Left lung (tissue), 10 donors: ENCODE results near the gene IGSF11. TPM values are rescaled to one million over a fixed set of nuclear protein-coding genes. Genes with fewer than 3 reads are reported as not detected.
"Not testable (repeated sequence)": the region's sequence is repeated elsewhere in the genome, so short reads cannot be mapped to it uniquely, and the experiment has no call there.

Experiments
- ATAC-seq: fragments of 200-7000 bp; cut with Tn5 transposase; one replicate; pipeline ENCODE4 v1.9.1; 2020; ENCODE audit warnings: moderate library complexity
- DNase-seq, 4 donors: peaks; one replicate each; pipeline ENCODE4 v3.0.0-alpha.2; 2013 to 2020
- H3K27ac ChIP-seq, 2 donors: fragments of 200-600 bp; sonication (generic) in 1 of 2; one replicate each; pipeline versions ENCODE4 v1.5.0 to v1.8.0; 2020 to 2021
- H3K27me3 ChIP-seq, 2 donors: fragments of 200-600 bp; sonication (generic) in 1 of 2; one replicate each; pipeline versions ENCODE4 v1.5.0 to v1.8.0; 2020 to 2021
- H3K36me3 ChIP-seq, 2 donors: fragments of 200-600 bp; sonication (generic) in 1 of 2; one replicate each; pipeline versions ENCODE4 v1.5.0 to v1.8.0; 2020 to 2021
- H3K4me1 ChIP-seq, 2 donors: fragments of 200-600 bp; one replicate each; pipeline ENCODE4 v1.8.0; 2021
- H3K4me3 ChIP-seq, 2 donors: fragments of 200-600 bp; sonication (generic) in 1 of 2; one replicate each; pipeline versions ENCODE4 v1.5.0 to v1.8.0; 2020 to 2021; ENCODE audit warnings: mild to moderate bottlenecking in 1 of 2
- H3K9me3 ChIP-seq, 2 donors: fragments of 200-600 bp; sonication (generic) in 1 of 2; one replicate each; pipeline versions ENCODE4 v1.5.0 to v1.8.0; 2020 to 2021
- intact Hi-C, 2 donors: fragments of 100-400 bp; cut with DNase I; formaldehyde crosslinking; loops; one replicate each; pipeline versions ENCODE4 v1.11.2 to v1.14.2; 2022
- polyA plus RNA-seq, 6 donors: library from polyadenylated mRNA; unstranded; fragments of 120-200 nt; gene quantifications; one replicate each; pipeline ENCODE4 v1.2.1, GENCODE V29; 2013; ENCODE audit not compliant: insufficient read length in 6 of 6
- total RNA-seq, 2 donors: library from RNA; stranded (reverse); fragmentation: NEBNext Ultra II Directional; extraction: Animal tissue kit (Norgen Biotek cat#: 25700); gene quantifications; one replicate each; pipeline ENCODE4 v1.2.1, GENCODE V29; 2021
- TF ChIP-seq, protein P1 (sequence below), 2 donors: fragments of 200-600 bp; sonication (generic) in 1 of 2; IDR thresholded peaks; one replicate each; pipeline versions ENCODE4 v1.5.0 to v1.8.0; 2021; ENCODE audit warnings: antibody characterized with exemption in 2 of 2
- donor health status: DM: no; HTN: yes; CAD: no.
- donor health status: DM: no; HTN: no; CAD: no.

The IGSF11 gene
- total and polyA plus RNA-seq, 8 donors, result 0.06 to 1.3 (median 0.60) TPM

DNA sequence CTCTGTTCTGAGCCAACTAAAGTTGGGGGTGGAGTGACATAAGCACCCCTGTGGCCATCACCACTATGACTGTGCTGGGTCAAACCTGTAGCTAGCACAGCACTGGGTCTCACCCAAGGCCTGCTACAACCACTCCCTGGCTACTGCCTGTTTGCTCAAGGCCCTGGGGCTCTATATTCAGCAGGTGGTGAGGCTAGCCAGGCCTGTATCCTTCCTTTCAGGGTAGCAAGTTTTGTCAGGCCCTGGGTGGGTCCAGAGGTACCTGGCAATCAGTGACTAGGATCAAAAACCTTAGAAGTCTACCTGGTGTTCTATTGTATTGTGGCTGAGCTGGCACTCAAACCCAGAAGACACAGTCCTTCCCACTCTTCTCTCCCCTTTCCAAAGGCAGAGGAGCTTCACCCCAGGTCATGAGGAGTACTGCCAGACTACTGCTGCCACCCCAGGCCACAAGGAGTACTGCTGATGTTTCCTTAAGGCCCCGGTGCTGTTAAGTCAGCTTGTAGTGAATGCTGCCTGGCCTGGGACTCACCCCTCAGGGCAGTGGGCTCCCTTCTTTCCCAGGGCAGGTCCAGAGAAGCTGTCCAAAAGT lies 170.8 kb downstream of the IGSF11 start:
- TF ChIP-seq, protein P1, sequence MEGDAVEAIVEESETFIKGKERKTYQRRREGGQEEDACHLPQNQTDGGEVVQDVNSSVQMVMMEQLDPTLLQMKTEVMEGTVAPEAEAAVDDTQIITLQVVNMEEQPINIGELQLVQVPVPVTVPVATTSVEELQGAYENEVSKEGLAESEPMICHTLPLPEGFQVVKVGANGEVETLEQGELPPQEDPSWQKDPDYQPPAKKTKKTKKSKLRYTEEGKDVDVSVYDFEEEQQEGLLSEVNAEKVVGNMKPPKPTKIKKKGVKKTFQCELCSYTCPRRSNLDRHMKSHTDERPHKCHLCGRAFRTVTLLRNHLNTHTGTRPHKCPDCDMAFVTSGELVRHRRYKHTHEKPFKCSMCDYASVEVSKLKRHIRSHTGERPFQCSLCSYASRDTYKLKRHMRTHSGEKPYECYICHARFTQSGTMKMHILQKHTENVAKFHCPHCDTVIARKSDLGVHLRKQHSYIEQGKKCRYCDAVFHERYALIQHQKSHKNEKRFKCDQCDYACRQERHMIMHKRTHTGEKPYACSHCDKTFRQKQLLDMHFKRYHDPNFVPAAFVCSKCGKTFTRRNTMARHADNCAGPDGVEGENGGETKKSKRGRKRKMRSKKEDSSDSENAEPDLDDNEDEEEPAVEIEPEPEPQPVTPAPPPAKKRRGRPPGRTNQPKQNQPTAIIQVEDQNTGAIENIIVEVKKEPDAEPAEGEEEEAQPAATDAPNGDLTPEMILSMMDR (IDR thresholded peaks at IDR 0.05), result no peak
- H3K4me3 ChIP-seq, result no peak overlapping the region
- intact Hi-C loops, result no loop called here
- no peaks in the 10 kb centered on the region for H3K9me3 ChIP-seq
- DNase-seq (no peak), ATAC-seq (no peak)
- no peaks in the 10 kb centered on the region for H3K4me1 ChIP-seq
- no peaks in the 10 kb centered on the region for H3K36me3 ChIP-seq
- no peaks in the 10 kb centered on the region for H3K27me3 ChIP-seq
- no peak overlapping the region for H3K27ac ChIP-seq

DNA sequence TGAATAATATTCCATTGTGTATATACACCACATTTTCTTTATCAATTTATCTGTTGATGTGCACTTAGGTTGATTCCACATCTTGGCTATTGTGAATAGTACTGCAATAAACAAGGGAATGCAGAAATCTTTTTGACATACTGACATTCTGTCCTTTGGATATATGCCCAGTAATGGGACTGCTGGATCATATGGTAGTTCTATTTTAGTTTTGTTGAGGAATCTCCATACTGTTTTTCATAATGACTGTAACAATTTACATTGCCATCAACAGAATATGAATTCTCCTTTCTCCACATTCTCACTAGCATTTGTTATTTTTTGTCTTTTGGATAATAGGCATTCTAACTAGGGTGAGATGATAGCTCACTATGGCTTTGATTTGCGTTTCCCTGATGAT lies 174.7 kb downstream of the IGSF11 start:
- Histone ChIP-seq H3K27me3 (no peaks in the 10 kb centered on the region), H3K4me1 (no peaks in the 10 kb centered on the region), H3K27ac (no peak overlapping the region), H3K36me3 (no peaks in the 10 kb centered on the region), H3K9me3 (peaks cover 0 to 17% of the 10 kb centered on the region in 2 donors), H3K4me3 (no peak overlapping the region)
- ATAC-seq (no peak), DNase-seq (no peak)
- intact Hi-C loops, result no loop called here
- TF ChIP-seq, protein P1 (IDR thresholded peaks at IDR 0.05), result no peak

DNA sequence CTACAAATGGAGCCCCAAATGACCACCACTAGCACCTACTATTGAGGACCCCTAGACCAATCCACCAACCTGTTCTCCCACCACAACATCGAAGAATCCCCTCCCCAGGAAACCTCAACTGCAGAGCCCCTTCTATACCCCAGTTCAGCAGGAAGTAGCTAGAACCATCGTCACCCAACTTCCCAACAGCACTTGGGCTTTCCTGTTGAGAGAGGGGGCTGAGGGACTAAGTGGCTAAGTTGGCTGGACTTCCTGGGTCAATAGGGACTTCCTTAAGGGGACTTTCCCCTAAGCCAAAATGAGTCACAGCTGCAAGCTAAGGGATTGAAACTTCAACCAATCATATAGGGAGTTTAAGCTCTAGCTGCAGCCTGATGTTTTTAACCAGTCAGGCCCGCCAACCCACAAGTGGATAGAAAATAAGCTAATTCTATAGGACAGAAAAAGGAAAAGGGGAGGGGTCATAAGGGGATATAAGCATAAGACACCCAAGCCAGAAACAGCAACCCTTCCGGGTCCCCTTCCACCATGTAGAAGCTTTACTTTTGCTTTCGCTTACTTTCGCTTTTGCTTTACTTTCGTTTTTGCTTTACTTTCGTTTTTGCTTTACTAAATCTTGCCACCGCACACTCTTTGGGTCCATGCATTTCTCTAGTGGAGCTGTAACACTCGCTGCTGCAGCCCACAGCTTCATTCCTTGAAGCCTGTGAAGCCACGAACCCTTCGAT lies 183.0 kb downstream of the IGSF11 start:
- H3K36me3 ChIP-seq, H3K4me1 ChIP-seq, H3K27ac ChIP-seq, DNase-seq, ATAC-seq, H3K9me3 ChIP-seq, H3K4me3 ChIP-seq, H3K27me3 ChIP-seq, intact Hi-C loops: not testable (repeated sequence)

DNA sequence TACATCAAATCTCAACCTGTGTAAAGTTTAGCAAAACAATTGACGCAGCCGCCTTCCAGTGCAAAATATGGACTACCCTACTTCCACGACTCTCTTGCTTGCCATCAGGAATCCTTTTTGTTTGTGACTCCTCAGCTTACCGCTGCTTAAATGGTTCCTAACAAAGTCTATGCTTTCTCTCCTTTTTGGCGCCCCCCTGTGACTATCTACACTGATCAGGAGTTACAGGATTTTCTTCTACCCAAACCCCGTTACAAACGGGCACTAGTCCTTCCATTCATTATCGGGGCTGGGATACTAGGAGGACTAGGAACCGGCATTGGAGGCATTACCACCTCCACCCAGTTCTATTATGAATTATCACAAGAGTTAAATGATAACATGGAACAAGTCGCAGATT lies 184.0 kb downstream of the IGSF11 start:
- no peak for DNase-seq
- TF ChIP-seq, protein P1 (IDR thresholded peaks at IDR 0.05), result no peak
- ATAC-seq, result no peak
- Histone ChIP-seq H3K4me1 (no peaks in the 10 kb centered on the region), H3K27ac (no peak overlapping the region), H3K36me3 (no peaks in the 10 kb centered on the region), H3K9me3 (peaks cover 0 to 6% of the 10 kb centered on the region in 2 donors), H3K4me3 (no peak overlapping the region), H3K27me3 (no peaks in the 10 kb centered on the region)
- intact Hi-C loops, result no loop called here

Other genes with a start within 250 kb of the IGSF11 start
- not detected for gene TEX55, start 111.3 kb upstream of the IGSF11 start, total RNA-seq
- gene TEX55, start 111.3 kb upstream of the IGSF11 start, polyA plus RNA-seq, result not detected
- under 1 TPM in 1 of 2 donors, not detected in 1; 0.18 TPM for gene UPK1B, start 138.8 kb upstream of the IGSF11 start, total RNA-seq
- under 1 TPM; 0.24 to 0.99 (median 0.52) TPM for gene UPK1B, start 138.8 kb upstream of the IGSF11 start, polyA plus RNA-seq
- 10 to 100 TPM; 14.9 to 19.3 TPM for gene B4GALT4, start 206.0 kb upstream of the IGSF11 start, total RNA-seq
- 10 to 100 TPM; 23.4 to 35.4 (median 31.3) TPM for gene B4GALT4, start 206.0 kb upstream of the IGSF11 start, polyA plus RNA-seq